MCF 10A (cell line): ENCODE results near the gene SREBF2. TPM values are rescaled to one million over a fixed set of nuclear protein-coding genes. Genes with fewer than 3 reads are reported as not detected.

Experiments
- BruUV-seq: library from RNA; stranded (reverse); fragments of 400-500 nt; replicated peaks from 2 replicates; lab custom pipeline; 2021; lab: Mats Ljungman, UMichigan
- CTCF ChIA-PET: fragments of 300-600 bp; sonication (Branson Sonifier 250); formaldehyde crosslinking; extraction: SDS; loops from one replicate; lab custom pipeline; 2021; ENCODE audit warnings: antibody characterized with exemption, inconsistent platforms; lab: Yijun Ruan, JAX
- POLR2A ChIA-PET: fragments of 300-600, 350-650 bp; sonication (Branson Sonifier 250); formaldehyde crosslinking; extraction: SDS; loops from one replicate; lab custom pipeline; 2020; ENCODE audit warnings: antibody characterized with exemption, inconsistent platforms; lab: Yijun Ruan, JAX
- DNase-seq: peaks from one replicate; pipeline ENCODE4 v3.0.0-alpha.2; 2018; ENCODE audit not compliant: unreplicated experiment
- H3K27ac Mint-ChIP-seq: one replicate; pipeline ENCODE4 v1.8.0; 2022; ENCODE audit warnings: mild to moderate bottlenecking, low read depth, mixed read lengths; ENCODE audit not compliant: unreplicated experiment
- H3K27me3 Mint-ChIP-seq: one replicate; pipeline ENCODE4 v1.8.0; 2022; ENCODE audit warnings: mixed read lengths; ENCODE audit not compliant: insufficient read depth, unreplicated experiment
- H3K36me3 Mint-ChIP-seq: one replicate; pipeline ENCODE4 v1.8.0; 2022; ENCODE audit warnings: mild to moderate bottlenecking, moderate library complexity, mixed read lengths; ENCODE audit not compliant: insufficient read depth, unreplicated experiment
- H3K4me1 Mint-ChIP-seq: one replicate; pipeline ENCODE4 v1.8.0; 2022; ENCODE audit warnings: mixed read lengths; ENCODE audit not compliant: insufficient read depth, unreplicated experiment
- H3K4me3 Mint-ChIP-seq: one replicate; pipeline ENCODE4 v1.8.0; 2022; ENCODE audit warnings: mild to moderate bottlenecking, moderate library complexity, mixed read lengths; ENCODE audit not compliant: unreplicated experiment
- H3K9me3 Mint-ChIP-seq: one replicate; pipeline ENCODE4 v1.8.0; 2022; ENCODE audit warnings: mixed read lengths; ENCODE audit not compliant: unreplicated experiment
- intact Hi-C: fragments of 100-400 bp; cut with micrococcal nuclease; formaldehyde crosslinking; loops from 2 replicates; pipeline ENCODE4 v1.14.1; 2022
- total RNA-seq: library from RNA; stranded (reverse); gene quantifications from 2 replicates; pipeline ENCODE4 v1.2.3, GENCODE V29; 2022
- TF ChIP-seq, protein P1 (sequence below): fragments of 200-600 bp; IDR thresholded peaks from one replicate; pipeline ENCODE4 v1.8.0; 2022; ENCODE audit warnings: antibody characterized with exemption, mild to moderate bottlenecking; ENCODE audit not compliant: unreplicated experiment

SREBF2 gene
- total RNA-seq, 1 experiment from 2014 or later = 104 TPM

DNA sequence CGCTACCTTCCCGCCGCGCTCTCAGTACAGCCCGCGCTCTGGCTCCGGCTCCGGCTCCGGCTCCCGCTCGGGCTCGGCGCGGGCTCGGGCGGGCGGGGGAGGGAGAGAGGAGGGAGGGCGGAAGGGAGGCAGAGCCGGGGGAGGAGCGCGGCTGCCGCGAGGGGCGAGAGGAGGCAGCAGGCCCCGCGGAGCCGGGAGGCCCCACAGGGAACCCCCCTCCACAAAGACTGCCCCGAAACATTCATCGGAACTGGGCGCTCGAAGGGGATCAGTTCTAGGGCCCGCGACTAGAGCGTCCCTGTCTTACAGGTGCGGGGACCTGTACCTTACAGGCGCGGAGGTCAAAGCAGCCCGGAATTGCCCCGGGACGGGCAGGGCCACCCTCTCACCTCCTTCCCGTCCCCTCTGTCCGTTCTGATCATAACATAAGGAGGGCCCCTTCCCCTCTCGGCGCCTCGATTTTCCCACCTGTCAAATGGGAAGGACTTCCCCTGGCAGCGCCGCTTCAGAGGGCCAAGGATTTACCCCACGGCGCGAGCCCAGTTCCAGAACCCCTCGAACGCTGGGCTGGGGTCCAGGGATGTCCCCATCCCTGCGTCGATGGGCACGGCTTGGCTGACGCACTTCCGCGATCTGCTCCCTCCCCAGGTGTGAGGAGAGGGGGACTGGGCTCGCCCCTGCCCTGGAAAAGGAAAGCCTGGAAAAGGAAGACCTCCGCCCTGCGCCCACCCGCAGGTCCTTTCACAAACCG is 82.3 kb downstream of the SREBF2 start, which contains the start of gene SHISA8:
Gene SHISA8, minus strand, starts transcription at position 40 of the 751 bp plus-strand sequence. CDS start 407 bp downstream, outside the sequence.
- no peaks in the 10 kb centered on the region for H3K4me1 Mint-ChIP-seq
- CTCF ChIA-PET = no interaction called here
- H3K4me3 Mint-ChIP-seq = peak within 1 kb of the TSS; percentile 19
- BruUV-seq = no TSS peak
- intact Hi-C loops = no loop called here
- H3K9me3 Mint-ChIP-seq = no peaks in the 10 kb centered on the region
- TF ChIP-seq, protein P1, sequence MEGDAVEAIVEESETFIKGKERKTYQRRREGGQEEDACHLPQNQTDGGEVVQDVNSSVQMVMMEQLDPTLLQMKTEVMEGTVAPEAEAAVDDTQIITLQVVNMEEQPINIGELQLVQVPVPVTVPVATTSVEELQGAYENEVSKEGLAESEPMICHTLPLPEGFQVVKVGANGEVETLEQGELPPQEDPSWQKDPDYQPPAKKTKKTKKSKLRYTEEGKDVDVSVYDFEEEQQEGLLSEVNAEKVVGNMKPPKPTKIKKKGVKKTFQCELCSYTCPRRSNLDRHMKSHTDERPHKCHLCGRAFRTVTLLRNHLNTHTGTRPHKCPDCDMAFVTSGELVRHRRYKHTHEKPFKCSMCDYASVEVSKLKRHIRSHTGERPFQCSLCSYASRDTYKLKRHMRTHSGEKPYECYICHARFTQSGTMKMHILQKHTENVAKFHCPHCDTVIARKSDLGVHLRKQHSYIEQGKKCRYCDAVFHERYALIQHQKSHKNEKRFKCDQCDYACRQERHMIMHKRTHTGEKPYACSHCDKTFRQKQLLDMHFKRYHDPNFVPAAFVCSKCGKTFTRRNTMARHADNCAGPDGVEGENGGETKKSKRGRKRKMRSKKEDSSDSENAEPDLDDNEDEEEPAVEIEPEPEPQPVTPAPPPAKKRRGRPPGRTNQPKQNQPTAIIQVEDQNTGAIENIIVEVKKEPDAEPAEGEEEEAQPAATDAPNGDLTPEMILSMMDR = no peak
- POLR2A ChIA-PET = no interaction called here
- H3K27ac Mint-ChIP-seq = no peak within 1 kb of the TSS
- H3K36me3 Mint-ChIP-seq = no peaks in the 10 kb centered on the region
- peaks cover 45% of the 10 kb centered on the region for H3K27me3 Mint-ChIP-seq
- DNase-seq = no peak

DNA sequence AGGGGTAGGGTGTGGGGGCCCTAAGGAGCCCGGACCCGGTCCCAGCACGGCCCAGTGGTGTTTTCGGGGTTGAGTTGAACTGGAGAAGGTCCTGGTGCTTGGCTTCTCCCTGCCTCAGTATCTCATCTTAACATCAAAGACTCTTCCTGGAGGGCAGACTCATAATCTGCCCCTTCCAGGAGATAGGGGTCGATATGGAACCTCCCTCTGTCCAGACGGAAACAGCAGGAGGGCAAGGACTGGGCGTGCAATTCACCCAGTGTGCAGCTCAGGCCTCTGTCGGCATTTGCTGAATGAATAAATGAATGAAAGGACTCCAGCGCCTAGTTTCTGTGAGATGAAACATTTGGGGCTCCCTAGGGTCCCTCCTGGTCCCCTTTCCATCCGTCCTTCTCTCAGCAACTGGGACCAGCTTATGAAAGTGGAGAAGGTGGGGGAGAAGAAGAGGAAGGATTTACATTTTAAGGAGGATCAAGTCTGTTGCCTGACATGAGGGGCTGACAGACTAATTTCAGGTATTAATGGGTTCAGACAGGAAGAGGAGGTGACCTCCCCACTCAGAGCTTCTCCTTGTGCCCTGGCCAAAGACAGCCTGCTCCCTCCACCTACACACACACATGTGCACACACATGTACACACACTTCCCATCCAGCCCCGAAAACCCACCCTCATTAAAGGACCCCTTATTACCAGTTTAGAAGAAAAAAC is 83.0 kb downstream of the SREBF2 start:
- TF ChIP-seq, protein P1 = no peak
- Mint-ChIP-seq H3K27ac (no peak overlapping the region), H3K4me1 (no peaks in the 10 kb centered on the region), H3K36me3 (no peaks in the 10 kb centered on the region), H3K9me3 (no peaks in the 10 kb centered on the region), H3K4me3 (no peak overlapping the region), H3K27me3 (peaks cover 44% of the 10 kb centered on the region)
- no peak for DNase-seq
- POLR2A ChIA-PET = no interaction called here
- CTCF ChIA-PET = interaction anchor here (0.6 to 0.7 kb wide), 2 partner anchors 218 to 580 kb away, joined by 3 read pairs; no protein-coding TSS in a partner anchor
- intact Hi-C loops = no loop called here
- no TSS peak for BruUV-seq

DNA sequence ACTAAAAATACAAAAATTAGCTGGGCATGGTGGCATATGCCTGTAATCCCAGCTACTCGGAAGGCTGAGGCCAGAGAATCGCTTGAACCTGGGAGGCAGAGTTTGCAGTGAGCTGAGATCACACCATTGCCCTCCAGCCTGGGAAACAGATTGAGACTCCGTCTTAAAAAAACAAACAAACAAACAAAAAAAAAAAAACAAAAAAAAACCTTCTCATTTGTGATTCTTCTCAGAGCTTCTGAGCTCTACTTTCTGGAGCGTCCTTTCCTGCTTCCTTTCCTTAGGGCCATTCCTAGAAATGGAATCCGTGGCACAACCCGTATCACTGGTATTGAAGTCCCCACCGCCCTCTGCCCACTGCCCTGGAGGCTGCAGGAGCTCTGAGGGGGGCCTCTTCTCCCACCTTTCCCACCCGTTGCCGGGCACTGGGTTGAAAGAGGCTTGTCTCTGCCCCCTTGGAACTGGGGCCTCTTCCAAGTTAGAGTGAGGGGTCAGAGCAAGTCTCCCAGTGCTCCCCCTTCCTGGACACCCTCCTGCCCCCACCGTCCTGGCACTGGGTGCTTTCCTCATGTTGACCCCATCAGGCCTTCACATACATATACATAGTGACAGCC is 83.9 kb downstream of the SREBF2 start:
- intact Hi-C loops = no loop called here
- POLR2A ChIA-PET = interaction anchor here (0.6 kb wide), 1 partner anchor 119 kb away, joined by 3 read pairs; no protein-coding TSS in a partner anchor
- BruUV-seq = no TSS peak
- Mint-ChIP-seq H3K4me3 (no peak overlapping the region), H3K4me1 (no peaks in the 10 kb centered on the region), H3K36me3 (no peaks in the 10 kb centered on the region), H3K9me3 (no peaks in the 10 kb centered on the region), H3K27ac (no peak overlapping the region), H3K27me3 (peaks cover 35% of the 10 kb centered on the region)
- no peak for DNase-seq
- TF ChIP-seq, protein P1 = no peak
- CTCF ChIA-PET = interaction anchor here (0.6 to 0.7 kb wide), 3 partner anchors 97 to 579 kb away, joined by 3 to 5 read pairs (median 3); no protein-coding TSS in a partner anchor
